Endodermal cell (in vitro differentiated cells): Measurements from ENCODE around the gene CEMIP2. TPM values are rescaled to one million over a fixed set of nuclear protein-coding genes. Genes with fewer than 3 reads are reported as not detected.
A peak's percentile ranks its signal among the peaks of the same experiment; 100 is the strongest.

Experiments used
- DNase-seq: peaks from one replicate; pipeline ENCODE4 v3.0.0-alpha.2; 2017
- H3K27ac ChIP-seq: 2 replicates; pipeline ENCODE4 v1.5.1; 2013; ENCODE audit warnings: mild to moderate bottlenecking, low read depth, low read length, moderate library complexity
- H3K27me3 ChIP-seq: 2 replicates; pipeline ENCODE4 v1.6.1; 2013; ENCODE audit warnings: mild to moderate bottlenecking, low read length, moderate library complexity; ENCODE audit not compliant: insufficient read depth, control insufficient read depth, poor library complexity, severe bottlenecking
- H3K36me3 ChIP-seq: 2 replicates; pipeline ENCODE4 v1.7.0; 2013; ENCODE audit warnings: mild to moderate bottlenecking, low read length, moderate library complexity; ENCODE audit not compliant: control insufficient read depth, insufficient read depth
- H3K4me1 ChIP-seq: one replicate; pipeline ENCODE4 v1.7.0; 2013; ENCODE audit warnings: low read length; ENCODE audit not compliant: control insufficient read depth, insufficient read depth
- H3K4me3 ChIP-seq: 2 replicates; pipeline ENCODE4 v1.5.1; 2013; ENCODE audit warnings: mild to moderate bottlenecking, low read length, moderate library complexity
- H3K9ac ChIP-seq: 2 replicates; pipeline ENCODE4 v1.6.1; 2013; ENCODE audit warnings: mild to moderate bottlenecking, low read length, moderate library complexity; ENCODE audit not compliant: poor library complexity, severe bottlenecking; ENCODE audit errors: extremely low read depth
- H3K9me3 ChIP-seq: 2 replicates; pipeline ENCODE4 v1.6.1; 2013; ENCODE audit warnings: mild to moderate bottlenecking, low read length, moderate library complexity; ENCODE audit not compliant: control insufficient read depth
- H3K27ac Mint-ChIP-seq: 2 replicates; pipeline ENCODE4 v1.8.0; 2020; ENCODE audit warnings: mixed read lengths
- H3K27me3 Mint-ChIP-seq: 2 replicates; pipeline ENCODE4 v1.8.0; 2021; ENCODE audit warnings: mild to moderate bottlenecking, mixed read lengths; ENCODE audit not compliant: insufficient read depth
- H3K36me3 Mint-ChIP-seq: 2 replicates; pipeline ENCODE4 v1.8.0; 2020; ENCODE audit warnings: low read depth, mixed read lengths
- H3K4me1 Mint-ChIP-seq: 2 replicates; pipeline ENCODE4 v1.8.0; 2020; ENCODE audit warnings: mixed read lengths
- H3K4me3 Mint-ChIP-seq: 2 replicates; pipeline ENCODE4 v1.8.0; 2020; ENCODE audit warnings: mild to moderate bottlenecking, moderate library complexity, mixed read lengths
- H3K9me3 Mint-ChIP-seq: 2 replicates; pipeline ENCODE4 v1.8.0; 2020; ENCODE audit warnings: mild to moderate bottlenecking, mixed read lengths
- CTCF ChIP-seq: fragments of 200-600 bp; sonication (generic); conservative IDR thresholded peaks from 2 replicates; pipeline ENCODE4 v1.5.0; 2021; ENCODE audit warnings: antibody characterized with exemption, mild to moderate bottlenecking
- WGBS, 2 experiments: methylation state at CpG; one replicate each; pipeline versions ENCODE4 v1.1.5 to v1.1.7; 2013; ENCODE audit warnings: missing lambda C conversion rate in 2 of 2, mixed read lengths in 1 of 2; ENCODE audit not compliant: insufficient coverage in 1 of 2, insufficient read length in 1 of 2; 5-methylcytosine and 5-hydroxymethylcytosine counted together
- total RNA-seq, 2 donors: library from RNA; stranded (reverse); fragmentation: NEBNext Ultra II Directional in 1 of 2; extraction: Animal tissue kit (Norgen Biotek cat#: 25700) in 1 of 2; gene quantifications; 2 replicates in 1 of 2; 3 replicates in 1 of 2; pipeline ENCODE4 v1.2.1, GENCODE V29; 2021

Gene CEMIP2
- total RNA-seq, 2 donors from 2014 or later, result 57.9 to 70.1 TPM

- H3K27ac ChIP-seq, result no peak overlapping the region
Measured at GRCh38 chr9:71655141-71655540, 113.2 kb downstream of the CEMIP2 start.

GRCh38 chr9:71652480-71652879 lies 115.8 kb downstream of the CEMIP2 start:
- Histone ChIP-seq H3K9me3 (no peaks in the 10 kb centered on the region), H3K27ac (no peak overlapping the region), H3K4me1 (peaks cover under 1% of the 10 kb centered on the region), H3K4me3 (no peak overlapping the region), H3K27me3 (no peaks in the 10 kb centered on the region), H3K36me3 (no peaks in the 10 kb centered on the region), H3K9ac (no peak overlapping the region)
- no peak for TF ChIP-seq CTCF
- Mint-ChIP-seq H3K36me3 (no peaks in the 10 kb centered on the region), H3K4me3 (no peak overlapping the region), H3K27me3 (no peaks in the 10 kb centered on the region), H3K27ac (no peak overlapping the region), H3K4me1 (peaks cover 26% of the 10 kb centered on the region), H3K9me3 (no peaks in the 10 kb centered on the region)
- DNase-seq, result no peak

More at GRCh38 chr9:71655141-71655540, 113.2 kb downstream of the CEMIP2 start:
- H3K4me3 Mint-ChIP-seq, result no peak overlapping the region
- Histone ChIP-seq H3K36me3 (no peaks in the 10 kb centered on the region), H3K27me3 (no peaks in the 10 kb centered on the region), H3K9me3 (no peaks in the 10 kb centered on the region), H3K4me1 (no peaks in the 10 kb centered on the region), H3K4me3 (peak overlapping the region; percentile 56), H3K9ac (no peak overlapping the region)
- no peak for TF ChIP-seq CTCF
- 76 to 92% methylated on average over 4 to 6 of the region's 6 CpGs for WGBS, 2 experiments
- H3K27me3 Mint-ChIP-seq, result no peaks in the 10 kb centered on the region
- no peak for DNase-seq
- H3K36me3 Mint-ChIP-seq, result no peaks in the 10 kb centered on the region
- H3K9me3 Mint-ChIP-seq, result peaks cover 3% of the 10 kb centered on the region
- H3K27ac Mint-ChIP-seq, result peak overlapping the region; percentile 4
- peaks cover 32% of the 10 kb centered on the region for H3K4me1 Mint-ChIP-seq

GRCh38 chr9:71648453-71648852 lies 119.9 kb downstream of the CEMIP2 start:
- Histone ChIP-seq H3K9ac (no peak overlapping the region), H3K4me3 (no peak overlapping the region), H3K27ac (no peak overlapping the region), H3K36me3 (no peaks in the 10 kb centered on the region), H3K9me3 (no peaks in the 10 kb centered on the region), H3K27me3 (no peaks in the 10 kb centered on the region), H3K4me1 (peaks cover 3% of the 10 kb centered on the region)
- Mint-ChIP-seq H3K27me3 (peaks cover 10% of the 10 kb centered on the region), H3K4me1 (peaks cover 9% of the 10 kb centered on the region), H3K36me3 (no peaks in the 10 kb centered on the region), H3K9me3 (no peaks in the 10 kb centered on the region), H3K4me3 (no peak overlapping the region), H3K27ac (no peak overlapping the region)
- 89 to 100% methylated on average over 1 of the region's 1 CpG for WGBS, 2 experiments
- DNase-seq, result no peak
- TF ChIP-seq CTCF, result no peak
